GM23248 (cell line): ENCODE data around the gene ZBTB18.

Experiments used
- EZH2 ChIP-seq: fragments of 200-600 bp; sonication (generic); IDR thresholded peaks from 2 replicates; pipeline ENCODE4 v1.6.1; 2018; ENCODE audit warnings: antibody characterized with exemption, mild to moderate bottlenecking; ENCODE audit not compliant: insufficient read depth, poor library complexity, severe bottlenecking
- EZH2phosphoT487 ChIP-seq: fragments of 200-600 bp; sonication (generic); IDR thresholded peaks from 2 replicates; pipeline ENCODE4 v1.6.1; 2018; ENCODE audit warnings: antibody characterized with exemption, moderate library complexity, mild to moderate bottlenecking, low read depth; ENCODE audit not compliant: insufficient read depth

GRCh38 chr1:244067893-244068292, 16.8 kb downstream of the ZBTB18 start:
- TF ChIP-seq EZH2phosphoT487 (no peak), EZH2 (no peak)
